Neutrophil (primary cell): Measurements from ENCODE around the gene MYO1E.
"Not testable (repeated sequence)": the region's sequence is repeated elsewhere in the genome, so short reads cannot be mapped to it uniquely, and the experiment has no call there.

Source experiments
- H3K27ac ChIP-seq: fragments of 200-600 bp; sonication (generic); 2 replicates; pipeline ENCODE4 v1.5.1; 2016; ENCODE audit warnings: mild to moderate bottlenecking, moderate library complexity
- H3K27me3 ChIP-seq: fragments of 200-600 bp; sonication (generic); 2 replicates; pipeline ENCODE4 v1.6.0; 2016; ENCODE audit warnings: mild to moderate bottlenecking
- H3K36me3 ChIP-seq: fragments of 200-600 bp; sonication (generic); 2 replicates; pipeline ENCODE4 v1.5.1; 2017
- H3K4me1 ChIP-seq, 2 experiments: fragments of 200-600 bp in 1 of 2; sonication (generic) in 1 of 2; 1 replicate in 1 of 2; 2 replicates in 1 of 2; pipeline versions ENCODE4 v1.5.1 to v1.6.1; 2013 to 2016; ENCODE audit warnings: low read depth in 1 of 2, low read length in 1 of 2, mild to moderate bottlenecking in 1 of 2, moderate library complexity in 1 of 2; ENCODE audit not compliant: control insufficient read depth in 1 of 2, insufficient read depth in 1 of 2
- H3K4me3 ChIP-seq, 2 experiments: fragments of 200-600 bp in 1 of 2; sonication (generic) in 1 of 2; 1 replicate in 1 of 2; 2 replicates in 1 of 2; pipeline ENCODE4 v1.5.1; 2013 to 2016; ENCODE audit warnings: low read depth in 1 of 2, low read length in 1 of 2, mild to moderate bottlenecking in 1 of 2, moderate library complexity in 1 of 2
- H3K9me3 ChIP-seq: fragments of 200-600 bp; sonication (generic); 2 replicates; pipeline ENCODE4 v1.5.1; 2016
- TF ChIP-seq, protein P1 (sequence below): fragments of 200-600 bp; sonication (generic); IDR thresholded peaks from 2 replicates; pipeline ENCODE4 v1.5.1; 2016; ENCODE audit warnings: antibody characterized with exemption

MYO1E gene

DNA sequence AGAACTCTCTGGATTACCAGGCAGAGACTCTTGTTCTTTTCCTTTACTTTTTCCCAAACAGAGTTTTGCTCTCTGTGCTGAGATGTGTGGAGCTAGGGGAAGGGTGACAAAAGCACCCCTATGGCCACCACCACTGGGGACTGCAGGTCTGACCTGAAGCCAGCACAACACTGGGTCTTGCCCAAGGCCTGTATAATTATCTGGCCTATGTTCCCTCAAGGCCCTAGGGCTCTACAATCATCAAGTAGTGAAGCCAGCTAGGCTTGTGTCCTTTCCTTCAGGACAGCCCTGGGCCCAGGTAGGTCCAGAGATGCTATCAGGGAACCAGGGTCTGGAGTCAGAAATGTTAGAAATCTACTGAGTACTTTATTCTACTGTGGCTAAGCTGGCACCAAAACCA lies 28.4 kb downstream of the MYO1E start:
- no peaks in the 10 kb centered on the region for H3K27me3 ChIP-seq
- TF ChIP-seq, protein P1, sequence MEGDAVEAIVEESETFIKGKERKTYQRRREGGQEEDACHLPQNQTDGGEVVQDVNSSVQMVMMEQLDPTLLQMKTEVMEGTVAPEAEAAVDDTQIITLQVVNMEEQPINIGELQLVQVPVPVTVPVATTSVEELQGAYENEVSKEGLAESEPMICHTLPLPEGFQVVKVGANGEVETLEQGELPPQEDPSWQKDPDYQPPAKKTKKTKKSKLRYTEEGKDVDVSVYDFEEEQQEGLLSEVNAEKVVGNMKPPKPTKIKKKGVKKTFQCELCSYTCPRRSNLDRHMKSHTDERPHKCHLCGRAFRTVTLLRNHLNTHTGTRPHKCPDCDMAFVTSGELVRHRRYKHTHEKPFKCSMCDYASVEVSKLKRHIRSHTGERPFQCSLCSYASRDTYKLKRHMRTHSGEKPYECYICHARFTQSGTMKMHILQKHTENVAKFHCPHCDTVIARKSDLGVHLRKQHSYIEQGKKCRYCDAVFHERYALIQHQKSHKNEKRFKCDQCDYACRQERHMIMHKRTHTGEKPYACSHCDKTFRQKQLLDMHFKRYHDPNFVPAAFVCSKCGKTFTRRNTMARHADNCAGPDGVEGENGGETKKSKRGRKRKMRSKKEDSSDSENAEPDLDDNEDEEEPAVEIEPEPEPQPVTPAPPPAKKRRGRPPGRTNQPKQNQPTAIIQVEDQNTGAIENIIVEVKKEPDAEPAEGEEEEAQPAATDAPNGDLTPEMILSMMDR, result no peak
- no peaks in the 10 kb centered on the region for H3K4me1 ChIP-seq
- no peaks in the 10 kb centered on the region for H3K9me3 ChIP-seq
- no peaks in the 10 kb centered on the region for H3K36me3 ChIP-seq
- H3K27ac ChIP-seq, result no peak overlapping the region
- no peak overlapping the region for H3K4me3 ChIP-seq

- Histone ChIP-seq H3K27ac (no peak overlapping the region), H3K36me3 (no peaks in the 10 kb centered on the region), H3K27me3 (no peaks in the 10 kb centered on the region), H3K9me3 (no peaks in the 10 kb centered on the region), H3K4me1 (no peaks in the 10 kb centered on the region), H3K4me3 (no peak overlapping the region)
- TF ChIP-seq, protein P1, result no peak
Observed at GRCh38 chr15:59340325-59340724, 32.3 kb downstream of the MYO1E start.

GRCh38 chr15:59339252-59339672 lies 33.4 kb downstream of the MYO1E start:
- Histone ChIP-seq H3K36me3 (no peaks in the 10 kb centered on the region), H3K4me1 (no peaks in the 10 kb centered on the region), H3K4me3 (no peak overlapping the region), H3K9me3 (no peaks in the 10 kb centered on the region), H3K27ac (no peak overlapping the region), H3K27me3 (no peaks in the 10 kb centered on the region)
- TF ChIP-seq, protein P1, result no peak

DNA sequence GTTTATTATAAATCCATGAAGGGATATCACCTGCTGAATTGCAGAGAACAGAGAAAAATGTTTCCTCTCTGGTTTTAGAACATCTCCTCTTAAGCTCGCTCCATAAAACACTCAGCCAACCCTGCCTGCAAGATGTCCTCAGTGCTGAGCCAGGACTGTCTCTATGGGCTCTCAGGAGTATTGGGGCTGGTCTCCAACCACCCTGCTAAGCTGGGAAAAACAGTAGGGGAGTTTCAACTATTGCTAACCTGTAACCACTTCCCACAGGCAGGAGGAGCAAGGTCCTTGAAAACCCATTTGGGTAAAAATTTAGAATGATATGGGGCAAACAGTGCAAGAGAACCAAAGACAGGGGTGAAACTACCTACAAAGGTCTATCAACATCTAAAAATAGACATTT lies 34.3 kb downstream of the MYO1E start:
- Histone ChIP-seq H3K4me1 (no peaks in the 10 kb centered on the region), H3K36me3 (no peaks in the 10 kb centered on the region), H3K27ac (no peak overlapping the region), H3K4me3 (no peak overlapping the region), H3K9me3 (no peaks in the 10 kb centered on the region), H3K27me3 (no peaks in the 10 kb centered on the region)
- TF ChIP-seq, protein P1, result no peak

DNA sequence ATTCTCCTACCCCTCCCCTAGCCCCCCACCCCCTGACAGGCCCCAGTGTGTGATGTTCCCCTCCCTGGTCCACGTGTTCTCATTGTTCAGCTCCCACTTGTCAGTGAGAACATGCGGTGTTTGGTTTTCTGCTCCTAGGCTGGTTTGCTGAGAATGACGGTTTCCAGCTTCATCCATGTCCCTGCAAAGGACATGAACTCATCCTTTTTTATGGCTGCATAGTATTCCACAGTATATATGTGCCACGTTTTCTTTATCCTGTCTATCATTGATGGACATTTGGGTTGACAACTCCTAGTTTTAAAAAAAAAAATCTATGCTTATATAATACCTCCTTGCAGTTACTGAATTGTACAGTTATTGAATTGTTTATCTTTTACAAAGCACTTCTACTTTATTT lies 35.9 kb downstream of the MYO1E start:
- not testable (repeated sequence) for H3K27ac ChIP-seq, H3K36me3 ChIP-seq, H3K9me3 ChIP-seq, H3K4me3 ChIP-seq, H3K27me3 ChIP-seq, H3K4me1 ChIP-seq

DNA sequence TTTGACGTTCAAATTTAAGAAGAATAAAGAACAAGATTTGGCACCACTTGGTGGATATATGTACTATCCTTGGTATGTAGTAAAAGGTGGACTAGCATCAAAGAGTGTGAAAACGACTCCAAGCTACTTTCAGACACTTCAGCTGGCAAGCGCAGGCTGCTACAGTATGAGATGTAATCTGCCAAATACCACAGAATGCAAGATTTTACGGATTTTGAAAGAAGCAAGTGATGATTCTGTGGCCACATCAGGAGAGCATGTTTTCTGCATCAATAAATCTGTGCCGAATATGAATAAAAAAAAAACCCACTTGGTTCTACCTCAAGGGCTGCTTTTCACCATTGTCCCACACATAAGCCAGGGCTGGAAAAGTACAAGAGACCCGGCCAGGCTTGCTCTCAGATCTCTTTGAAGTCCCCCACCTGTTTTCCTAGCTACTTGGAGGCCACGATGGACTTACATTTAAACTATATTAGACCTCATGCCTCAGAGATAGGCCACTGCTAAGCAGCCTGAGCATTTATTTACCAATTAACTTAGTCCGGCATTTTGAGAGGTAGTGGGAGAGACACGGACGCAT lies 37.4 kb downstream of the MYO1E start:
- no peaks in the 10 kb centered on the region for H3K9me3 ChIP-seq
- no peaks in the 10 kb centered on the region for H3K36me3 ChIP-seq
- no peak overlapping the region for H3K27ac ChIP-seq
- H3K27me3 ChIP-seq, result peaks cover 13% of the 10 kb centered on the region
- H3K4me3 ChIP-seq, result no peak overlapping the region
- TF ChIP-seq, protein P1, result no peak
- no peaks in the 10 kb centered on the region for H3K4me1 ChIP-seq
